GM18861 (cell line): ENCODE measurements around the gene RTL5.

Source experiments
- ATAC-seq: cut with Tn5 transposase; IDR thresholded peaks from one replicate; pipeline ENCODE4 v1.9.1; 2021; ENCODE audit not compliant: unreplicated experiment

Gene RTL5

GRCh38 chrX:72079607-72080006 lies 52.1 kb downstream of the RTL5 start:
- no peak for ATAC-seq

DNA sequence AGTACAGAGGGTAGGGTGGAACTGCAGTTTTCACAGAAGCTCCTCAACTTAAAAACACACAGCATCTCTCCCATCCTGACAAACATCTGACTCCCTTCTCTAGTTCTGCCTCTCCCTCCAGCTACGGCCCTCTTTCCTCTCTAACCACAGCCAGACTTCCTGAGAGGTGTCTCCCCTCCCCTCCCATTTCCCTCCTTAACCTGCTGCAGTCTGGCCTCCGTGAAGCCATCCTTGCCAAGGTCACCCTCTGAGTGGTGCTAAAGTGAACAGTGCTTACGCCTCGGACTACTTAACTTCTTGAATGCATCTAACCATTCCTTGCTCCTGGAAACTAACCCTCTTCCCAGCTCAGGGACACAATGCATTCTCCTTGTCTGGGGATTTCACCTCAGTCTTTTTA lies 53.3 kb downstream of the RTL5 start:
- no peak for ATAC-seq
